Left ventricle myocardium inferior (tissue), 1 donor: ENCODE data around the gene NRAP. TPM values are rescaled to one million over a fixed set of nuclear protein-coding genes. Genes with fewer than 3 reads are reported as not detected.

ENCODE experiments used
- DNase-seq: peaks from one replicate; pipeline ENCODE4 v3.0.0-alpha.2; 2020
- H3K27ac ChIP-seq: fragments of 200-600 bp; replicated peaks from 2 replicates; pipeline ENCODE4 v1.8.0; 2021
- H3K27me3 ChIP-seq: fragments of 200-600 bp; 2 replicates; pipeline ENCODE4 v1.8.0; 2021; ENCODE audit warnings: low read depth
- H3K36me3 ChIP-seq: fragments of 200-600 bp; 2 replicates; pipeline ENCODE4 v1.8.0; 2021
- H3K4me1 ChIP-seq: fragments of 200-600 bp; 2 replicates; pipeline ENCODE4 v1.8.0; 2021
- H3K4me3 ChIP-seq: fragments of 200-600 bp; 2 replicates; pipeline ENCODE4 v1.8.0; 2021; ENCODE audit warnings: mild to moderate bottlenecking, moderate library complexity
- H3K9me3 ChIP-seq: fragments of 200-600 bp; replicated peaks from 2 replicates; pipeline ENCODE4 v1.8.0; 2021
- intact Hi-C: fragments of 100-400 bp; cut with micrococcal nuclease; formaldehyde crosslinking; loops from one replicate; pipeline ENCODE4 v1.11.0; 2022
- total RNA-seq: library from RNA; stranded (reverse); fragmentation: NEBNext Ultra II Directional; extraction: Animal tissue kit (Norgen Biotek cat#: 25700); gene quantifications from one replicate; pipeline ENCODE4 v1.2.1, GENCODE V29; 2021
- TF ChIP-seq, protein P1 (sequence below): fragments of 200-600 bp; IDR thresholded peaks from 2 replicates; pipeline ENCODE4 v1.8.0; 2021; ENCODE audit warnings: antibody characterized with exemption, mild to moderate bottlenecking, borderline replicate concordance
- donor health status: DM: no; HTN: yes; CAD: no; lungs with severe emphysema.

NRAP gene
- total RNA-seq, 1 donor from 2014 or later = 1,025 TPM

- TF ChIP-seq, protein P1, sequence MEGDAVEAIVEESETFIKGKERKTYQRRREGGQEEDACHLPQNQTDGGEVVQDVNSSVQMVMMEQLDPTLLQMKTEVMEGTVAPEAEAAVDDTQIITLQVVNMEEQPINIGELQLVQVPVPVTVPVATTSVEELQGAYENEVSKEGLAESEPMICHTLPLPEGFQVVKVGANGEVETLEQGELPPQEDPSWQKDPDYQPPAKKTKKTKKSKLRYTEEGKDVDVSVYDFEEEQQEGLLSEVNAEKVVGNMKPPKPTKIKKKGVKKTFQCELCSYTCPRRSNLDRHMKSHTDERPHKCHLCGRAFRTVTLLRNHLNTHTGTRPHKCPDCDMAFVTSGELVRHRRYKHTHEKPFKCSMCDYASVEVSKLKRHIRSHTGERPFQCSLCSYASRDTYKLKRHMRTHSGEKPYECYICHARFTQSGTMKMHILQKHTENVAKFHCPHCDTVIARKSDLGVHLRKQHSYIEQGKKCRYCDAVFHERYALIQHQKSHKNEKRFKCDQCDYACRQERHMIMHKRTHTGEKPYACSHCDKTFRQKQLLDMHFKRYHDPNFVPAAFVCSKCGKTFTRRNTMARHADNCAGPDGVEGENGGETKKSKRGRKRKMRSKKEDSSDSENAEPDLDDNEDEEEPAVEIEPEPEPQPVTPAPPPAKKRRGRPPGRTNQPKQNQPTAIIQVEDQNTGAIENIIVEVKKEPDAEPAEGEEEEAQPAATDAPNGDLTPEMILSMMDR = no peak
- intact Hi-C loops = no loop called here
- no peaks in the 10 kb centered on the region for H3K4me1 ChIP-seq
- DNase-seq = no peak
- no peaks in the 10 kb centered on the region for H3K36me3 ChIP-seq
- peaks cover under 1% of the 10 kb centered on the region for H3K27me3 ChIP-seq
- no peaks in the 10 kb centered on the region for H3K9me3 ChIP-seq
- no peak overlapping the region for H3K27ac ChIP-seq
- H3K4me3 ChIP-seq = no peak overlapping the region
Observed at GRCh38 chr10:113581092-113581491, 82.7 kb downstream of the NRAP start.

- TF ChIP-seq, protein P1 = no peak
- Histone ChIP-seq H3K4me3 (no peak overlapping the region), H3K27me3 (peaks cover 4% of the 10 kb centered on the region), H3K27ac (no peak overlapping the region), H3K4me1 (no peaks in the 10 kb centered on the region), H3K36me3 (no peaks in the 10 kb centered on the region), H3K9me3 (no peaks in the 10 kb centered on the region)
- intact Hi-C loops = no loop called here
- DNase-seq = no peak
Observed at GRCh38 chr10:113578773-113579172, 85.1 kb downstream of the NRAP start.

DNA sequence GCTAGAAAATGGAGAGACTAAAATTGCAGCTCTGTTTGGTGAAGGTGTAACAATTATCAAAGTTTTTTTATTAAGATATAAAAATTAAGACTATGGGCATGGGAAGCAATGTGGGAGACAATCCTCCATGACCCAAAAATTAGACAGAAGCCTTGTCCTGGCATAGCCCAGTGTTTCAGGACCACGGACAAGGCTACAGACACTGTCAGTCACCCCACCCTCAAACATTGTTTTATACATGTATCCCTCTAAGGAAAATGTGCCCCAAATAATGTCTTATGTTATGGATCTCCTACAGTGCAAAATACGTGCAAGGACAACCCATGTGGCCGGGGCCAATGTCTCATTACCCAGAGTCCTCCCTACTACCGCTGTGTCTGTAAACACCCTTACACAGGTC is 87.0 kb downstream of the NRAP start:
- DNase-seq = no peak
- Histone ChIP-seq H3K36me3 (no peaks in the 10 kb centered on the region), H3K27me3 (peaks cover 4% of the 10 kb centered on the region), H3K27ac (no peak overlapping the region), H3K4me3 (no peak overlapping the region), H3K4me1 (no peaks in the 10 kb centered on the region), H3K9me3 (no peaks in the 10 kb centered on the region)
- intact Hi-C loops = no loop called here
- TF ChIP-seq, protein P1 = no peak

- Histone ChIP-seq H3K27ac (no peak overlapping the region), H3K9me3 (no peaks in the 10 kb centered on the region), H3K27me3 (peaks cover 4% of the 10 kb centered on the region), H3K4me1 (peaks cover 4% of the 10 kb centered on the region), H3K4me3 (no peak overlapping the region), H3K36me3 (no peaks in the 10 kb centered on the region)
- intact Hi-C loops = no loop called here
- TF ChIP-seq, protein P1 = no peak
- no peak for DNase-seq
Observed at GRCh38 chr10:113573368-113573767, 90.5 kb downstream of the NRAP start.

DNA sequence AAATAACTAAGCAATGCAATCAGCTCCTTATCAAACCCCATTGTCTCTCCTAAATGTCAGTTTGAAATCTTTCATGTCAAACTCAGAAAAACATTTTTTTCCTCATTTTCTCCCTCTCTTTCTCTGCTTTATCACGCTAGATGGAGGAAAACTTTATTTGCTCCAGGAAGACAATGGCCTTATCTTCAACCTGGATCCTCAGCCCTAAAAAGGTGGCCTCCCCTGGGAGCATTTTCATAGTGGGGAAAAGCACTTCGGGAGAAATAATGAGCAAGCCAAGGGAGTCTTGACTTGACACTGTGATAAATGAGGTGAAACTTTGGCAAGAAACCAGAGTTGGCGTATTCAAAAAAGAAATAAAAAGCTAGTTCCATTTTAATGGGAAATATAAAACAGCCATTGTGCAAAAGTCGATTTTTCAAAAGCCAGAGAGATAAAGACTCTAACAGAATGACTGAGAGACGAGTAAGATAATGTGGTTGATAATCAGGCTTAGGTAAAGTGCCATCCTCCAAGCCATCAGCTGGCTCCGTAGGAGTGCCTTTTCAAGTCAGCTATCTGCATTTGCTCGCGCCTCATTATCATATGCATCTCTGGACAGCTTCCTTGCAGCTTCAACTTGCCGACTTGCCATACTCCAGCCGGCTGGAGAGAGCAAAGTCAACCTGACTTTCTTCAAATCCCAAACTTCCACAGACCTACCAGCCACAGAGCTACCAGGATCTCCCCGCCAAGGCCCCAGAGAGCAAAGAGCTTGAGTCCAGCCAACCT is 91.1 kb downstream of the NRAP start:
- peaks cover 4% of the 10 kb centered on the region for H3K27me3 ChIP-seq
- H3K4me3 ChIP-seq = no peak overlapping the region
- intact Hi-C loops = no loop called here

More for the DNA sequence above, 91.1 kb downstream of the NRAP start:
- DNase-seq = no peak
- Histone ChIP-seq H3K4me1 (peaks cover 4% of the 10 kb centered on the region), H3K27ac (no peak overlapping the region), H3K9me3 (no peaks in the 10 kb centered on the region), H3K36me3 (no peaks in the 10 kb centered on the region)
- TF ChIP-seq, protein P1 = no peak
